Natural killer cell (primary cell): ENCODE data around the gene GBF1. TPM values are rescaled to one million over a fixed set of nuclear protein-coding genes. Genes with fewer than 3 reads are reported as not detected.

Source experiments
- ATAC-seq, 3 donors: fragments of 150-1000 bp in 2 of 3; fragments of 200-7000 bp in 1 of 3; cut with Tn5 transposase; 1 replicate in 1 of 3; 2 replicates in 2 of 3; pipeline ENCODE4 v1.10.0; 2021; ENCODE audit warnings: mild to moderate bottlenecking in 2 of 3, moderate library complexity in 2 of 3
- DNase-seq, 2 donors: peaks; one replicate each; pipeline versions ENCODE4 v3.0.0 to v3.0.0-alpha.2; 2013 to 2021; ENCODE audit warnings: mixed read lengths in 1 of 2
- H3K27ac ChIP-seq: one replicate; pipeline ENCODE4 v1.5.1; 2013; ENCODE audit warnings: mild to moderate bottlenecking, low read length
- H3K27me3 ChIP-seq: one replicate; pipeline ENCODE4 v1.6.1; 2013; ENCODE audit warnings: low read length; ENCODE audit not compliant: control insufficient read depth, insufficient read depth
- H3K36me3 ChIP-seq: one replicate; pipeline ENCODE4 v1.6.1; 2013; ENCODE audit warnings: low read length; ENCODE audit not compliant: control insufficient read depth, insufficient read depth
- H3K4me1 ChIP-seq: one replicate; pipeline ENCODE4 v1.6.1; 2013; ENCODE audit warnings: low read length; ENCODE audit not compliant: control insufficient read depth, insufficient read depth
- H3K4me3 ChIP-seq: one replicate; pipeline ENCODE4 v1.5.1; 2013; ENCODE audit warnings: low read length
- H3K9me3 ChIP-seq: one replicate; pipeline ENCODE4 v1.6.1; 2013; ENCODE audit warnings: low read length; ENCODE audit not compliant: control insufficient read depth, insufficient read depth
- H3K27ac Mint-ChIP-seq, 2 donors: one replicate each; pipeline ENCODE4 v1.8.0; 2022; ENCODE audit warnings: mild to moderate bottlenecking in 2 of 2, mixed read lengths in 2 of 2, moderate library complexity in 1 of 2
- H3K27me3 Mint-ChIP-seq, 2 donors: one replicate each; pipeline ENCODE4 v1.8.0; 2022; ENCODE audit warnings: low read depth in 2 of 2, mixed read lengths in 2 of 2
- H3K36me3 Mint-ChIP-seq: one replicate; pipeline ENCODE4 v1.8.0; 2022; ENCODE audit warnings: mixed read lengths
- H3K4me1 Mint-ChIP-seq, 2 donors: one replicate each; pipeline ENCODE4 v1.8.0; 2022; ENCODE audit warnings: mixed read lengths in 2 of 2
- H3K4me3 Mint-ChIP-seq: one replicate; pipeline ENCODE4 v1.8.0; 2022; ENCODE audit warnings: mild to moderate bottlenecking, moderate library complexity, mixed read lengths
- H3K9me3 Mint-ChIP-seq, 2 donors: one replicate each; pipeline ENCODE4 v1.8.0; 2022; ENCODE audit warnings: mixed read lengths in 2 of 2
- CTCF ChIP-seq: fragments of 200-600 bp; IDR thresholded peaks from one replicate; pipeline ENCODE4 v1.8.0; 2022; ENCODE audit warnings: antibody characterized with exemption
- WGBS: methylation state at CpG from one replicate; pipeline ENCODE4 v1.1.7; 2013; ENCODE audit warnings: missing lambda C conversion rate; ENCODE audit not compliant: insufficient coverage; 5-methylcytosine and 5-hydroxymethylcytosine counted together
- intact Hi-C: fragments of 100-400 bp; cut with micrococcal nuclease; formaldehyde crosslinking; loops from one replicate; pipeline ENCODE4 v1.14.2; 2022
- total RNA-seq, 4 donors: library from RNA; stranded (reverse); fragments of 120-200 nt in 1 of 4; gene quantifications; one replicate each; pipeline versions ENCODE4 v1.2.3 to v1.2.4, GENCODE V29; 2013 to 2022

Gene GBF1
- total RNA-seq, 3 donors from 2014 or later (not counting 1 experiment from before 2014, with no cell fraction given): 48.2 to 52.5 (median 50.9) TPM

DNA sequence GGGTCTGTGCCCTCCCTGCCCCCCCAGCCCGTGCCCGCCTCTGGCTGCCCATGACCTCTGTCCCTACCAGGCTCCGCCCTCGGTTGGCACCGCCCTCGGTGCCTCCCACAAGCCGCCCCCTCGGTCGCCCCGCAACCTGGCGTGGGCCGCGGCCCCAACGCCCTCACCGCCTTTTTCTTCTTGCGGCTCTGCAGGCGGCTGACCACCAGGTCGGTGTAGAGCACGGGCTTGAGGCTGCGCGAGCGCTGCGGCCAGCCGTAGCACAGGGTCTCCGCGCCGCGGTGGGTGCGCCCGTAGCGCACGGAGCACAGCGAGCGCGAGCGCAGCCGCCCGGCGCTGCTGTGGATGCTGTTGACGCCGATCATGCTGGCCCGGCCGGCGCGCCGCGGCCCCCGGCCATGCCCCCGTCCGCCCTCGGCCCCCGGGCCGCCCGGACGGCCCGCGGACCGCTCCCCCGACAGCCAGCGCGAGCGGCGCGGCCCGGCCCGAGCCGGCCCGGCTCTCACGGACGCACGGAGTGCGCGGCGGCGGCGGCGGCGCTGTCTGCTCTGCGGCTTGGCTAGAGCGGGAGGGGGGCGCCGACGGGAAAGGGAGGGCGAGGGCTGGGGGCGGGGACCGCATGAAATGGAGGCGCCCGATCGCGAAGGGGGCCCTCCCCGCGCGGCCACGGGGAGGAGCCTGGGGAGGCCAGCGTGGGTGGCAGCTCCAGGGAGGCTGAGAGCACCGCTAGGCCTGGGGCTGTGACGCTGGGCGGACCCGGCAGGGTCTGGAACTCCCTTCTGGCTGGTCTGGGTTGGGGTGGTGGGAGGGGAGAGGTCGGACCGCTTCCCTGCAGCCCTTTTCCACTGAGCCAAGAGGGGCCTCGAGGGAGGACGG lies 163.6 kb downstream of the GBF1 start:
- Histone ChIP-seq H3K9me3 (no peaks in the 10 kb centered on the region), H3K4me3 (no peak overlapping the region), H3K27ac (no peak overlapping the region), H3K4me1 (peaks cover 20% of the 10 kb centered on the region), H3K27me3 (peaks cover 34% of the 10 kb centered on the region), H3K36me3 (no peaks in the 10 kb centered on the region)
- no peaks in the 10 kb centered on the region for H3K36me3 Mint-ChIP-seq
- H3K4me3 Mint-ChIP-seq: peak overlapping the region; percentile 78
- no peaks in the 10 kb centered on the region for H3K9me3 Mint-ChIP-seq
- TF ChIP-seq CTCF: no peak
- intact Hi-C loops: no loop called here
- H3K27me3 Mint-ChIP-seq: peaks cover 37 to 43% of the 10 kb centered on the region in 2 donors
- DNase-seq (peak in 1 of 2 donors; percentile 83), ATAC-seq (peak; percentile 50 to 57 (median 51))
- peak overlapping the region in 1 of 2 donors; percentile 13 for H3K27ac Mint-ChIP-seq
- WGBS: under 1% methylated on average over 103 of the region's 103 CpGs
- H3K4me1 Mint-ChIP-seq: peaks cover 9 to 15% of the 10 kb centered on the region in 2 donors

DNA sequence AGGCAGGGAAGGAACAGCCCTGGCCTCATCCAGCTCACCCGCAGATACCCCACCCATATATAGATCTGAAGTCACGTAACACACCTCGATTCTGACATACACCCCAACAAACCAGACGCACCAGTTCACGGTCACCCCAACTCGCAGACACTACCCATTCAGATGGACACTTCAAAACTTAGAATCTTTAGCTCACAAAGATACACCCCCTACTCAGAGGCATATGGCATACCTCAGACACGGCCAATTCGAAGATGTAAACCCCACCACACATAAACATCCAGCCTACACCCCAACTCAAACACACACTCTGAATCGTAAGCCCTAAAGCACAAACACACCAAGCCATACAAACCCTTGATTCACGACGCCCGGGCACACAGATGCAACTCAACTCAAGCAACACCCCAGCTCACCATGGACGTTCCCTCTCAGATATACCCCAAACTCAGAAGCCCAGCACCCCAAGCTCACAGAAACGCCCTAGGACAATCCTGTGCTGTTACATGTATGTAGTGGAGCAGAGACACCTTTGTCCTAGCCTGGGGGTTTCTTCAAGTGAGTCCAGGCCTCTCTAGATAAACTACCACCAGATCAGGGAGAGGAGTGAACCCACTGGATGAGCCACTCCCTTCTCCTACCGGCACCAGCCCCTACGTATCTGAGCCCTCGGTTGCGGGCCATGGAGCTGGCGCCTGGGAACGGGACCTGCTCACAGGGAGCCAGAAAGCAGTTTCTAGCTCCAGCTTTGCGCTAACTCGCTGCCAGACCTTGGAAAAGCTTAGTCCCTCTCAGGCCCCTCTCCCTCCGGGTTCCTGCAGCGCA lies 164.5 kb downstream of the GBF1 start:
- H3K27me3 Mint-ChIP-seq: peaks cover 43 to 44% of the 10 kb centered on the region in 2 donors
- ATAC-seq (no peak), DNase-seq (peak in 1 of 2 donors; percentile 34)
- Histone ChIP-seq H3K9me3 (no peaks in the 10 kb centered on the region), H3K36me3 (no peaks in the 10 kb centered on the region), H3K4me3 (no peak overlapping the region), H3K27me3 (peaks cover 34% of the 10 kb centered on the region), H3K4me1 (peaks cover 20% of the 10 kb centered on the region), H3K27ac (no peak overlapping the region)
- H3K9me3 Mint-ChIP-seq: no peaks in the 10 kb centered on the region
- H3K27ac Mint-ChIP-seq: peak overlapping the region in 1 of 2 donors; percentile 13
- H3K4me1 Mint-ChIP-seq: peaks cover 9 to 15% of the 10 kb centered on the region in 2 donors
- intact Hi-C loops: no loop called here
- H3K36me3 Mint-ChIP-seq: no peaks in the 10 kb centered on the region
- H3K4me3 Mint-ChIP-seq: peak overlapping the region; percentile 78
- TF ChIP-seq CTCF: no peak
- 37% methylated on average over 23 of the region's 24 CpGs for WGBS

- Mint-ChIP-seq H3K4me3 (peak overlapping the region; percentile 78), H3K36me3 (no peaks in the 10 kb centered on the region), H3K4me1 (peaks cover 9 to 15% of the 10 kb centered on the region in 2 donors), H3K27me3 (peaks cover 43 to 47% of the 10 kb centered on the region in 2 donors), H3K27ac (no peak overlapping the region), H3K9me3 (no peaks in the 10 kb centered on the region)
- Histone ChIP-seq H3K4me1 (peaks cover 20% of the 10 kb centered on the region), H3K36me3 (no peaks in the 10 kb centered on the region), H3K9me3 (no peaks in the 10 kb centered on the region), H3K27me3 (peaks cover 34% of the 10 kb centered on the region), H3K27ac (no peak overlapping the region), H3K4me3 (no peak overlapping the region)
- intact Hi-C loops: no loop called here
- DNase-seq (peak in 1 of 2 donors; percentile 78), ATAC-seq (no peak)
- WGBS: 3% methylated on average over 48 of the region's 48 CpGs
- TF ChIP-seq CTCF: no peak
These were observed 165.2 kb downstream of the GBF1 start for GRCh38 chr10:102410429-102411073.
